Measurements from ENCODE around the gene KLHL1.

KLHL1 gene

DNA sequence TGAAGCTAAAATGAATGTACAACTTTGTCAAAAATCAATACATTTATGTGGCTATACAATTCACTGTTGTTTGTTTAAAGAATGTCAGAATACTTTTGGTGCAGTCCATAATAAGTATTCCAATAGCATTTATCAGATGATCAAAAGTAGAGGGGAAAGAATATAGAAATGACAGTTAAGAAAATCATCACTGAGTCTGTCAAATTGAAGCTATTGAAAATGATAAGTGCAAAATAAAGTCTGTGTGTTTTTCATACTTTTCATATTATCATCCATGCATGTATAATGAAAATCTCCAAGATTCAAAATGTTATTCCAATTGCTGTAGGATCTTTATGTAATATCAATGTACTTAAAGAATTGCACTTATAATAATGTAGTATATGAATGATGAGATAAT, 93.9 kb downstream of the KLHL1 start:
- DNase-seq, result no peak

DNA sequence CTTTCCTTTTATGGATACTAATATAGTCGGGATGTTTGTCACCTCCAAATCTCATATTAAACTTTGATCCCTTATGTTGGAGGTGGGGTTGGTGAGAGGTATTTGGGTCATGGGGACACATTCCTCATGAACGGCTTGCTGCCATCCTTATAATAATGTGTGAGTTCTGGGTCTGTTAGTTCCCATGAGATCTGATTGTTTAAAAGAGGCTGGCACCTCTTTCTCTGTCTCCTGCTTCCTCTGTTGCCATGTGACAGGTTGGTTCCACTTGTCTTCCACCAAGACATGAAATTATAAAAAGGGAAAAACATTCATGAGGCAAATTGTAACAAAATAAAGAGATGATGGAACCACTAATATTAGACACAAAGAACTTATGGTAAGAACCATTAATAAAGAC, 108.4 kb downstream of the KLHL1 start:
- DNase-seq, result no peak

DNA sequence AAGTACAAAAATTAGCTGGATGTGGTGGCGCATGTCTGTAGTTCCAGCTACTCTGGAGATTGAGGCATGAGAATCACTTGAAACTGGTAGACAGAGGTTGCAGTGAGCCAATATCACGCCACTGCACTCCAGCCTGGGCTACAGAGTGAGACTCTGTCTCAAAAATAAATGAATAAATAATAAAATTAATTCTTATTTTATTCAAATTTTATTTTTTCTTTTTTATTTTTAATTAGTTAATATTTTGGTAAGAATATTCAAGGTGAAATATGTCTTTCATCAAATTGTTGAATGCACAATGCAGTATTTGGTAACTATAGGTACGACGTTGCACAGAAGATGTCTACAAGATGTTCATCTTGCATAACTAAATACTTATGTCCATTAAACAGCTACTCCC, 111.2 kb downstream of the KLHL1 start:
- DNase-seq, result no peak

DNA sequence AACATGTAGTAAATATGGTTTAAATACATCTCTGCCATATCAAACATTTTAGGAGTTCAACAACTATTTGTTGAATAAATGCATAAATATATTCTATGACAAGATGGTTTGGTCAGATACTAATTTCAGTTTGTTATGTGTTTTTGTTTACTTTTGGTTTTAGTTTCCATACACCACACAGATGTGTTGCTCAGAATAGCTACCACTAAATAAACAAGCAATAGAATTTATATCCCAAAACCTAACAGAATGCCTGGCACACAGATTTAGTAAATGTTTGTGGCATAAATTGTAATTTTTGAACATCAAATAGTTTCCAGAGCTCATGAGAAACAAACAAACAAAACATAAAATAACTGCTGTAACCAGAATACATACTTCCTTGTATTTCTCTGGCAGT, 127.5 kb downstream of the KLHL1 start:
- DNase-seq, result no peak

DNA sequence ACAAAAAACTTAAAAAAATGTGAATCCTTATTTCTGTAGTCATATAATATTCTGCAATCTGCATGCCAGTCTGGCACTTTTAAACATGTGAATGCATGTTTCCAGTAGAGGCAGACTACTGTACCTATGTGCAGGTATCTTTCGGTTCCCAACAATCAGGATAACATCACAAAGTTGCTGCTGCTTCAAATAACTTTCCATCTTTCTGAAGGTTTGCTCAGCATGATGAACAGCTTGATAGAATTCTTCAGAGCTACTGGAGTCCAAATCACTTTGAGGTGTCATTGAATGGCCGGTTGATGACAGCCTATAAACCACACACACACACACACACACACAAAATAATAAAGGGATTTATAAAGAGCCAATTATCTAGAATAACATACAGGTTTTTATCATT, 132.8 kb downstream of the KLHL1 start:
- no peak for DNase-seq

DNA sequence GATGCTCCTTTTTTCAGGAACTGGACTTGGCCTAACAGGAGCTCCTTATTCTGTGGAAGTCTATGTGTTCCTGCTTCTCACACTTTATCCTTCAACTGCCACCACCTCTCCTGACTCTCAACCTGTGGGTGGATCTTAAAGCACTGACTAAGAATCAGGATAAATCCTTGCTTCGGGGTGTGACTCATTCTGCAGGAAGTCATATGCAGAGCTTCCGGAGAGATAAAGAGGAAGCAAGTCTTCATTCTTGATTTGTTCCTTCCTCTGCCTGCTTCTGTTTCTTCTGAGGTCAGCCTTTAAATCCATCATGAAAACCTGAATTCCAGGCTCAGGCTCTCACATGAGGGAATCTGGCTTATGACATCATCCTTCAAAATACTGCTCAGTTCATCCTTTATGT, 137.7 kb downstream of the KLHL1 start:
- DNase-seq, result no peak

DNA sequence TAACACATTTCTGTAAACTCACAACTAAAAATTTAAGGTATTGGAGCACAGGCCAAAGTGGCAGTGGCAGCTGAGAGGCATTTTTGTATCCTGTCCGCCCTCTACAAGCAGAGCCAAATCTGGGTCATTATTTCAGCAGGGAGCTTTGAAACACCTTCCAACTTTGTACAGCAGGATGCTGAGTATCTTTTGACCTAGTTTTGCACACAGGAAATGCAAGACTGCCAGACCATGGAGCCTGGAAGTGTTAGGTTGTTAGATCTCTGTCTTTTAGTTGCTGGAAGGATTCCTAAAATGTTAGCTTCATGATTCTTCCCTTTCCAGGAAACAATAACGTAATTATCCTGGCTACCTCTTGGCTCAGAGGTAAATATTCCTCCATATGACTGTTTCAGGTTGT, 149.2 kb downstream of the KLHL1 start:
- DNase-seq, result no peak

DNA sequence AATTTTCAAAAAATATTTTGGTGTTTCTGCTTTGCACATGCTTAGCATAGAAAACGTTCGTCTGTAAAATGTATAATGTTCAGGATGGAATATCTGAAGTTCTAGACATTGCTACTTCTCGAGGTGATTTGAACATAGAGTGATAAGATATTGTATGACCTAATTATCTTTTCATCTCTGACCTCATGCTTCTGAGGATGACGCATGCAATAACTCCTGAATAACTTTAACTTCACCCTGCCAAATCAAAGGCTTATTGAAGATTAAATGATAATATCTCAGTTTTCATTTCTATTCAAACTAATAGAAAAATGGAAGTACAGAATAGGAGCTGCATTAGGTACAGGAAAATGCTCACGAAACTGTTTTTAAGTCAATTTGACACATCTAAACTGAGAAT, 151.4 kb downstream of the KLHL1 start:
- DNase-seq, result no peak

DNA sequence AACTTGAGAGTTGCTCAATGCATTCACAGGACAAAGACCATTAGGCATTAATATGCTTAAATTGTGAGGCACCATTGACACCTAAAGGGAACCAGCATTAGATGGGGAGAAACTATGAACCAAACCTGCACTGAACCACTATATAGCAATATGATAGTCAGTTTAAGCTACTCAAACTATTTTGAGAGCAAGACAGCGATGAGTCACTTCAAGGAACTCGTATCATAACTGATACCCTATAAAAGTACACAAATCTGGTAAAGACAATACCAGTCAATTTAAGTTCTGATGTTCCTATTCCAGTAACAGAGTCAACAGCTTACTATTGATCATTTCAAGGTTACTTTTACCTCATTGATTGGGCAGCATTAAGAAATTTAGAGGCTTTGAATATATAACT, 151.9 kb downstream of the KLHL1 start:
- no peak for DNase-seq

DNA sequence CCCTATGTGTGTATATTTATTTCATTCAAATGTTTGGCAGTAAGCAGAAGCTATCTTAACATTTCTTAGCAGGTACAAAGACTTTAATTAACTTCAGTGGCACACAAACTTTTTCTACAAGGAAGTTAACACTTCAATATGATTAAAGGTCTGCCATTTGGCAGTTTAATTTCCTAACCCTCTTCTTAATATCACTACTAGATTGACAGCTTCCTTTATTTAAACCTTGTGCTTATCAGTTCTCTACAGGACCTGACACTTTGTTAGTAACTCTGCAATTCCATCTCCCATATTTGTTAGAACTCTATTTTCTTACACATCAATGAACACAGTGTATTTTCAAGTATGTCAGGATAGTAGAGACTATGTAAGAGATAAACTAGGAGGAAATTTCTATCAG, 153.0 kb downstream of the KLHL1 start:
- DNase-seq, result no peak

DNA sequence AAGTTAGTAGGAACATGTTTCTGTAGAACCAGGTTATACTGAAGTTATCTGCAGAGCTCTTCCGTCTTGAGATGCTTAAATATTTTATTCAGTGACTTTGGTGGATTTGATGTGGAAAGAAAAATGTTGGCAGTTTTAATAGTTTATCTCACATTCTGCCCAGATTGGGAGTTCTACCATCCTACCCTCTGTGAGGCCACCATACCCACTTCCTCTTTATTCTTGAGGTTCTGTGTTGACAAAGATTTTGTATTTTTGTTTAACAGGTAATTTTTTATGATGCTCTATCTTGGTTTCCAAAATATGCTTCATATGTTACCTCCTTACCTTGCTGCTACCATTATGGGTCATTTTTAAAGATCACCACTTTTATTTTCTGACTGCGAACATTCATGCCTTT, 156.8 kb downstream of the KLHL1 start:
- DNase-seq, result no peak

DNA sequence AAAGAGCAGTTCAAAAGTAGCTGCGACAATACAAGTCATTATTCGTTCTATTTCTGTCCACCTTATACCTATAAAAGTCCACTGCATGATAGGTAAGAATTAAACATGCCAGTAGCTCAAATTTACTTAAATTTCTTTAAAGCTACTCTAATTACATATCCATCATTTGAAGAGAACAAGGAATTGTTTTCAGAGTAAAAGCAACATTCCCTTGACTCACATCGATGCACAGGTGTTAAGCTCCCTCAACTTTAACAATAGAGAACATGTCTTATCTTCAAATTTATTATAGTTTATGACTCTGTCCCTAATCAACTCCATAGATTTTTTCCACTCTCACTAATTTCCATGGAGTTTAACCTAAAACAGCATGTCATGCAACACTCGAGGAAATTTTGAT, 158.1 kb downstream of the KLHL1 start:
- DNase-seq, result no peak

DNA sequence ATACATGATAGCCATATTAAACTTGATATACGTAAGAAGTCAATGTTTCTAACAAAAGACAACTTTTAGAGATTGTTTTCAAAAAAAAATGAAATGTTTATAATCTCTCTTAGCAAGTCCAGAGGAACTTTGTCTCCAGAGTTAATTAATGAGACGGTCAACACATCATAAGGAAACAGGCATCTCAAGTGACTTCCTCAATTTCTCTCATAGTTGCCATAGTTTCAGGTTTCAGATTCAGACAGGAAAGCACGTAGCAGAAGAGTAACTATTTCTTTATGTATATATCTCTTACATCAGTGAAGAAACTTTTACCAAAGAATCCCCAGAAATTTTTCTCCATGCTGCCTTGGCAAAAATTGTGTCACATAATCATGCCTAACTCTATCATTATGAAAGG, 160.2 kb downstream of the KLHL1 start:
- DNase-seq, result no peak

DNA sequence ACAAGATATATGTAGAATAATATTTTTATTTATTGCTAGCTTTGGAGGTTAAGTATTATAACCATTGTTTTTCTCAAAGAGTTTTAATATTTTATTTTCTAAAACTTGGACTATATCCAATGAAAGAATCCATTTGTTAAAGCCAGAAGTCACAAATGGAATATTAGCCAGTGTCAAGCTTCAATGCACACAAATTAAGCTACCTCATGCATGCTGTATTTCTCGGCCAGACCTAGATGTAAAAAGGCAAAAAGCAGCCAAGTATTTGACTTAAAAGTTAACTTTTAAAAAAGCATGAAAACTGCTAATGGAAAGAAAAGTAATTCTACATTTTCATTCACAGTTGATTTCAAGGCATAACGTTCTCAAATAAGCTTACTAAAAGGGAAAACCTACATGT, 160.7 kb downstream of the KLHL1 start:
- no peak for DNase-seq

DNA sequence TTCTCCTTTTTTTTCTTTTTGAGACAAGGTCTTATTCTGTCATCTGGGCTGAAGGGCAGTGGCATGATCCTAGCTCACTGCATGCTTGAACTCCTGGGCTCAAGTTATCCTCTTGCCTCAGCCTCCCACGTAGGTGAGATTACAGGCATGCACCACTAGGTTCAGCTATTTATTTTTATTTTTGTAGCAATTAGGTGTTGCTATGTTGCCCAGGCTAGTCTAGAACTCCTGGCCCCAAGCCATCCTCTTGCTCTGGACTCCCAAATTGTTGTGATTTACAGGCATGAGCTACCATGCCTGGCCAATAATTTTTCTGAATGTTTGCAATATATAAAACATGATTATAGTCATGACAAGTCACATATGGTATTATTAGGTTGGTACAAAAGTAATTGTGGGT, 161.7 kb downstream of the KLHL1 start:
- no peak for DNase-seq

DNA sequence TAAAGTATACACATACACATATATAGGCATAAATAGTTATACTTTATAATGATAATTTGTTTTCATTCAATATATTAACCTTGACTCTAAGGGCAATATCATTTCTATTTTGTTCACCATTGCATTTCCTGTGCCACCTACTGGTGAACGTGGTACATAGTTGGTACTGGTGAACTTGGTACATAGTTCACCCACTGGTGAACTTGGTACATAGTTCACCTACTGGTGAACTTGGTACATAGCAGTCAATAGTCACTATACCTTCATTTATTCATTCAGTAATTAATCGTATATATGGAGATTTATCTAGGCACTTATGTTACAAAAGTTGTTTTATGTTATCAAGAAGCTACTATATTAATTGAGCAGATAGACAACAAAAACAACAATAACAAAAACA, 173.2 kb downstream of the KLHL1 start:
- DNase-seq, result no peak

DNA sequence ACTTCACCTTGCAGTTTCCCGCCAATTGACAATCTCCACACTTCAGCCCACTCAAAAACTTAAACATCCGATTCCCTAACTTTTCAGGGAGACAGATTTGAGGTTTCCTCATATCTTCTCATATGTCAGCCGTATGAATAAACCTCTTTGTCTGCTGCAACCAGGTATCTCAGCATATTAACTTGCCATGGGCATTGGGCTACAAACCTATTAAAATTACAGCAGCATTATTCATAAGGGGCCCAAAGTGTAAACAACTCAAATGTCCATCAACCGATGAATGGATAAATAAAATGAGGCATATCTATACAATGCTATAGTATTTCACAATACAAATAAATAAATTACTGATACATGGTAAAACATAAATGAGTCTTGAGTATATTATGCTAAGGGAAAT, 180.0 kb downstream of the KLHL1 start:
- no peak for DNase-seq

DNA sequence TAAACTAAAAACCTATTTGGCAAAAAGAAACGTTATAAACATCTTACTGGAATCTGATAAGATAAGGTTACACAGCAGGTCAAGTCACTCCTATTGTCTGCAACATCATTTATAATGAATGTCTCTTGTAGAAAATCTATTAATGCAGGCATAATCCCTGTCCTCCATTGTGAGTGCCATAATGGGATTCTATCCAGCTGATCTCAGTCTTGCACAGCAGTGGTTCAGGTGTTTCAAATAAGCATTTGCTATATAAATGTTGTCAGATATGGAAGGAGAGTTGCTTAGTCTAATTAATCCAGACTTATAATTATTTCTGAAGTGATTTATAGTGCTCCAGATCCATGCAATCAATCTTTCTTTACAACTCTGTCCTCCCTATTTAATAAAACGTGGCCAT, 187.1 kb downstream of the KLHL1 start:
- no peak for DNase-seq

DNA sequence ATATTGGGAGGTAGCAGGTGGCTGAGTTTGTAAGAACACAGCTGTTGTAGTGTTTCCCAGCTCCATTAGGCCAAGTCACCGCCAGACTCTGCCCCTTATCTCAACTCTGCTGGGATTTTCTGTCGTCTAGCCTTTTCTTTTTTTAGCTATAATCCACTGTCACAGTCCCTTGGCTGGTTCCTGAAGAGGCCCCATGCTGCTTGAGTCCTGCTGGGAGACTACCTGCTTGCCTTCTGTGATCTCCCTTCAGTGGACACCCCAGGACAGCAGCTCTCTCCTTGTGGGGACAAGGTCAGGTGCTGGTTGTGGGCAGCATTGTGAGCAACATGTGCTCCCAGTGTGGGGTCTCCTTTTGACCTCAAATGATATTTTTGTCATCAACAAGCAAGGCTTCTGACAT, 195.6 kb downstream of the KLHL1 start:
- no peak for DNase-seq

DNA sequence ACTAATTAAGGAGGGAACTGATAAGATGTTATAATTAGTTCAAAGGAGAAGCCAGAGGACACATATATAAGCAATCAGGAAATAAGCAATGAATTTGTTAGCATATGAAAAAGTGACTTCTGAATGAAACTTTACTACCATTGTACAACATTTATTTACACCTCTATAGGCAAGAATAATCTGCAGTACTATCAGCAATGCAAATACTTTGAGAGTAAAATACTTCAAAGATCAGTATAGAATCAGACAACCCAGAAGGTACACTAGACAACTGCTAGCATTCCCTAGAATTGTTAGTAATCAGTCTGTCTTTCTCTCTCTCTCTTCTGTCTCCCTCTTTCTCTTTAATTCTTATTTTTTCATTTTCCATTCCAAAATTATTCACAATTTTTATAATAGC, 197.5 kb downstream of the KLHL1 start:
- DNase-seq, result no peak

DNA sequence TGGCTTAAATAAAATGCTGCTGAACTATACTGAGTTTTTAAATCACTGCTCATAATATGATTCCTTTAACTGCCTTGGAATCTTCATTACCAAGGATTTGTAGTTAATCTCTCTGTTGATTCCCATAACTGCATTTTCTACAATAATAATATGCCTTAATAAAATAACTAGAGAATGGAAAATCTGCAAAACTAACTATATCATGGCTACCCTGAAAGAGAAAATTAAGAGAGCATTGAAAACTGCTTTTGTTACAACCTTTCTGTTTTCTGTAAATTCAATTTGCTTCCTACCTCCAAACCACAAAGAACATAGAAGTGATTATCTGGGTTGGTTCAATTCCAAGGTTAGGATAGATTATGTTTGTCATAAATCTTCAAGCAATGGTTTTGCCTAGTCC, 203.5 kb downstream of the KLHL1 start:
- DNase-seq, result no peak

DNA sequence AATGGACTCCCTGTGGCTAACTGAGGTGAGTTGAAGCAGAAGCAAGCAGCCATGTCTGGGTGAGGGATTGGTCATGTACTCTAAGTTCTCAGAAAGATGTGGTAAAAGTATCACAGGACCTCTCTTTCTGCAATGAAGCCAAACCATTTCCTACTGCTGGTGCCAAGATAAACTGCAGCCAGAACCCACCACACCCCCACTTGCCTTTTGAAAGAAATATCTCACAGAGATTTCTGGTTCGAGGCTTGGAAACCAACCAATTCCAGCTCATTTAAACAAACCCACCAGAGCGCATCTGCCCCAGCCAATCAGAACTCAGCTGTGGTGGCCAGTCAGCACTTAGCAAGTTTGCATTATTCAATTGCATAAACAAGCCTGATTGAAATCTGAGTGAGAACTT, 205.2 kb downstream of the KLHL1 start:
- no peak for DNase-seq

DNA sequence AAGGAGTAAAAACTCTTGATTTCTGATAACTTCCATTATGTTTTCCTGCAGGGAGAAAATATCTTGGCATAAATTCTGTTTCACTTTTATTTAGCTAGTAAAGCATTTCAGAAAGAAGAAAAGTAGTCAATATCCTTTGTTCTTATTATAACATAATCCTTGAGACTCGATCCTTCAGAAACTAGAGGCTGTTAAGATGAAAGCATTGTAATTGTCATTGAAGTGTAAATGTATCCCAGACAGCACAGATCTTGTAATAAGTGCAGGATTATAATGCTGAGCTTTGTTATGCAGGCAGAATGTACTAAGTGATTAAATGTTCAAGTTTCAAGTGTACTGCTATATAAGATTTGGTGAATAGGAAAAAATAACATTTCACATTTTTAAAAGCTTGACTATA, 225.8 kb downstream of the KLHL1 start:
- DNase-seq, result no peak

DNA sequence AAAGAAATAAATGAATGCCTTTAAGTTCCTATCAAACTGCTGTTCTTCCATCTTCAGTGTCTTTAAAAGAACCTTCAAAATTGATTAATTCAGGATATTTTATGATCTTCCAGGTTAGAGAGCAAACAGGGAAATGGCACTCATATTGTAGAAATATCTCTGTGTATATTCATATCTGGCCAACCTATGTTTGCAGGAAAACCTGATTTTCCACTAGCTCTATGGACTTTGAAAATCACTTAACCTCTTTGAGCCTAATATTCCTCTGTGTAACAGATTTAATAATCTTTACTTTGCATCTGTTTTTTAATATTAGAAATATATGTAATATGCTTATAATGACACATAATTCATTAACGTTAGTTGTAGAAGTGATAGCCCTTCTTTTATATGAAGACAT, 228.3 kb downstream of the KLHL1 start:
- DNase-seq, result no peak

DNA sequence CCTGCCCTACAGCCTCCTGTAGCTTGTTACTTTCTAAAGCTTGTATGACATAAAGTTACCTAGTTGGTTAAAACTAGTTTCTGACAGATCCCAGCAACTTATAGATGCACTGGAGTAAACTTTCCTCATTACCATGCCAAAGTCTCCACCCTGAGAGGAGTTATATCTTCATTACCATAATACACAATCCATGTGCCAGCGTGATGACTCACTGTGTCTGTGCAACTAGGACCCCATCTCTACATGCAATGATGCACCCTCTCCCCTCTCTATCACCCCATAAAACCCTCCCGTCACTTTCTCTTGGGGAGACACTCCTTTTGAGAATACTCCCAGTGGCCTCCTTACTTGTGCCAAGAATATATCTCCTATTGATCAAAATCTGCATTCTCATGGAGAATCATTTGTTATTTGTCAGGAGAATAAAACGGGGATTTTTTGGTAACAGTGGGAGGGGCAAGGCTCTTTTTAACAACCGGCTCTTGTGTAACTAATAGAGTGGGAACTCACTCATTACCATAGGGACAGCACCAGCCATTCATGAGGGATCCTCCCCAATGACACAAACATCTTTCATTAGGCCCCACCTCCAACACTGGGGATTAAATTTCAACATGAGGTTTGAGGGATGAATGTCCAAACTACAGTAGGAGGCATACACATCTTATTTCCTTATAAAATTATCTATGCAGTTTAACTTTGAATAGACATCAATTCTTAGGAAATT, 235.8 kb downstream of the KLHL1 start:
- no peak for DNase-seq

DNA sequence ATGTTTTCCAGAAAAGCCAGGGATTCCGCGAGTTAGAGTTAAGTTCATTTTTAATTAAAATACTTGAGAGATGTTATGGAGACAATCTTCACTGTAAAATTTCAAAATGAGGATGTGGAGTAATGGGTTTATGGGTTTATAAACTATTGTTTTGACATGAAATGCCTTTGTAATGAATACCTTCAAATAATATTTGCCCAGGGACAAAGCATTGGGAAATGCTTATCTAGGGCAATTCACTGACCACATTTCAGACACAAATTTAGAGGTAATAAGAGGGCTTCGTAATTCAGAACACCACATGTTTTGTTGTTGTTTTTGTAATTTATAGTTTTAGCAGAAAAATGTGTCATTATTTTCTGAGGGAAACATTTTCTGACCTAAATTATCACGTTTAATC, 241.7 kb downstream of the KLHL1 start:
- no peak for DNase-seq

Data from stimulated activated CD4-positive, alpha-beta T cell treated with anti-CD3 and anti-CD28 coated beads, Interleukin-4, amount 100 ng/mL, for 1 hour (primary cell).